ENCODE data around the gene MMP10.

MMP10 gene

GRCh38 chr11:102773386-102773785, 7.0 kb downstream of the MMP10 start:
- Histone ChIP-seq H3K9me3 (ENCODE audit: control insufficient read depth, insufficient read depth, low read depth, low read length) (no peaks in the 10 kb centered on the region), H3K27ac (ENCODE audit: extremely low read depth, low read depth, low read length) (no peak overlapping the region), H3K4me1 (ENCODE audit: control insufficient read depth, insufficient read depth, low read length) (no peaks in the 10 kb centered on the region), H3K36me3 (ENCODE audit: control insufficient read depth in 2 of 2, insufficient read depth in 1 of 2, low read length in 2 of 2) (no peaks in the 10 kb centered on the region), H3K4me3 (ENCODE audit: low read depth, low read length) (no peak overlapping the region)
- TF ChIP-seq RBAK (tag by site-specific recombination; IDR thresholded peaks at IDR 0.05) (no peak), ZBTB26 (tag by site-specific recombination; optimal IDR thresholded peaks at IDR 0.05) (no peak), ZNF792 (tag by site-specific recombination; IDR thresholded peaks at IDR 0.05) (no peak), BCL11B (tag by site-specific recombination; IDR thresholded peaks at IDR 0.05; ENCODE audit: low read depth) (no peak), ZFP41 (tag by site-specific recombination; IDR thresholded peaks at IDR 0.05; ENCODE audit: borderline replicate concordance) (no peak), WT1 (tag by site-specific recombination; IDR thresholded peaks at IDR 0.05) (no peak), ZBTB8A (tag by site-specific recombination; IDR thresholded peaks at IDR 0.05) (no peak), ZNF266 (tag by site-specific recombination; IDR thresholded peaks at IDR 0.05; ENCODE audit: low read depth) (no peak), ZNF473 (tag by site-specific recombination; IDR thresholded peaks at IDR 0.05) (no peak), ZSCAN18 (tag by site-specific recombination; IDR thresholded peaks at IDR 0.05) (no peak), ZNF10 (tag by site-specific recombination; IDR thresholded peaks at IDR 0.05) (no peak), ZNF112 (tag by site-specific recombination; IDR thresholded peaks at IDR 0.05) (no peak)
- CTCF ChIA-PET: interaction anchor here (0.6 kb wide), 1 partner anchor 126 kb away, joined by 5 read pairs; no protein-coding TSS in a partner anchor
- POLR2A ChIA-PET: no interaction called here

- no peaks in the 10 kb centered on the region for H3K9me3 ChIP-seq (ENCODE audit: control insufficient read depth, insufficient read depth, low read depth, low read length)
- H3K4me3 ChIP-seq (ENCODE audit: low read depth, low read length): no peak overlapping the region
- no peaks in the 10 kb centered on the region for H3K36me3 ChIP-seq (ENCODE audit: control insufficient read depth in 2 of 2, insufficient read depth in 1 of 2, low read length in 2 of 2)
- no peak overlapping the region for H3K27ac ChIP-seq (ENCODE audit: extremely low read depth, low read depth, low read length)
- POLR2A ChIA-PET: no interaction called here
- CTCF ChIA-PET: interaction anchor here (0.6 kb wide), 1 partner anchor 418 kb away, joined by 3 read pairs; no protein-coding TSS in a partner anchor
- H3K4me1 ChIP-seq (ENCODE audit: control insufficient read depth, insufficient read depth, low read length): no peaks in the 10 kb centered on the region
- TF ChIP-seq PBX3 (CRISPR knock-in tag; IDR thresholded peaks at IDR 0.05) (no peak), ZNF473 (tag by site-specific recombination; IDR thresholded peaks at IDR 0.05) (no peak), ZSCAN16 (tag by site-specific recombination; IDR thresholded peaks at IDR 0.05) (no peak), PRDM4 (tag by site-specific recombination; IDR thresholded peaks at IDR 0.05) (no peak), BCL6B (tag by site-specific recombination; IDR thresholded peaks at IDR 0.05) (no peak), ZNF837 (tag by site-specific recombination; IDR thresholded peaks at IDR 0.05) (no peak), ZNF202 (tag by site-specific recombination; IDR thresholded peaks at IDR 0.05; ENCODE audit: borderline replicate concordance) (no peak), ZBTB20 (tag by site-specific recombination; IDR thresholded peaks at IDR 0.05) (no peak), ZNF529 (tag by site-specific recombination; IDR thresholded peaks at IDR 0.05; ENCODE audit: insufficient replicate concordance) (no peak), ZBTB7A (tag by site-specific recombination; IDR thresholded peaks at IDR 0.05; ENCODE audit: low read depth) (no peak), ZNF112 (tag by site-specific recombination; IDR thresholded peaks at IDR 0.05) (no peak), ZNF184 (tag by site-specific recombination; IDR thresholded peaks at IDR 0.05) (no peak)
These were observed 9.1 kb downstream of the MMP10 start for GRCh38 chr11:102771351-102771750.
